Measurements from ENCODE around the gene MASP2. TPM values are rescaled to one million over a fixed set of nuclear protein-coding genes. Genes with fewer than 3 reads are reported as not detected.

Gene MASP2
- total RNA-seq, 1 donor from 2014 or later: 0.73 TPM

Other genes with a start within 250 kb of the MASP2 start
- 140 and 148 TPM in 2 replicates for gene TARDBP, start 34.6 kb downstream of the MASP2 start, total RNA-seq
- 220 and 225 TPM in 2 replicates for gene SRM, start 12.8 kb upstream of the MASP2 start, total RNA-seq
- 53.4 and 56.8 TPM in 2 replicates for gene EXOSC10, start 52.6 kb upstream of the MASP2 start, total RNA-seq
- gene ANGPTL7, start 142.1 kb upstream of the MASP2 start, total RNA-seq: 0.70 and 0.86 TPM in 2 replicates
- gene MTOR, start 215.3 kb upstream of the MASP2 start, total RNA-seq: 43.6 and 45.5 TPM in 2 replicates
- gene UBIAD1, start 226.0 kb upstream of the MASP2 start, total RNA-seq: 15.4 and 15.5 TPM in 2 replicates